OCI-LY3 (cell line): ENCODE results near the gene WNT6.

Experiments used
- CTCF ChIP-seq: fragments of 200-600, 300-600 bp; sonication (generic); IDR thresholded peaks from 2 replicates; pipeline ENCODE4 v1.5.1; 2014; ENCODE audit warnings: antibody characterized with exemption, low read length, low read depth
- EZH2phosphoT487 ChIP-seq: fragments of 200-600 bp; shearing (Covaris generic); IDR thresholded peaks from 2 replicates; pipeline ENCODE4 v1.6.1; 2018; ENCODE audit warnings: antibody characterized with exemption, mixed run types, low read depth

DNA sequence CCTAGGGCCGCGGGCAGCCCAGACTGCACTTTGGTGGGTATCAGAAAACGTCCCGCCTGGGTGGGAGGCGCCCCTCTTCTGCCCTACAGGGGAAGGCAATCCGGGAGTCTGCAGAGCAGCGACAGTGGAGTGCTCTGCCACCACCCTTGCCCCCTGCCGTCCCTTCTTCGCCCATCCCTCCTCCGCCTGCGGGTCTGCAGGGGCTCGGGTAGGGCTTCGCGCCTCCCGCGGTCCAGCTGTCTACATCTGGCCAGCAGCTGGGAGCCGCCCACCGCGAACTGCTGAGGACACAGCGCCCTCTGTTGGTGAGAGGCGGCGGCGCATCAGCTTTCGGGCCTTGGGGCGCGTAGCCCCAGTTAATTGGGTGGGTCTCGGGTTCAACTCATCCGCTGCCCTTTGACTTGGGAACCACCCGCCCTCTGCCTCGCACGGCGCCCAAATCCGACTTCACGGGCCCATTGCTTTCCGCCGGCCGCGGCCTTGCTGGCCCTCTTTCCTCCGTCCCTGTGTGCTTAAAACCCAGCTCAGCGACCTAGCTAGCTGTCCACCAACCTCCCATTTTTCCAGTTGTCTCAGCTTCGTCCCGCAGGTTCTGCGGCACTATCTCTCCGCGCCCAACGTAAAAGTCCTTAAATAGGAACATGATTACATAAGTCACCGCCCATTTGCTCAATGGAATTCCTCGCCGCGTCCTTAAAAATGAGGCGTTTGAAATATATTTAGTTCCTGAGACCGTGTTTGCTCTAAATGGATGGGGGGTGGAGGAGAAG is 38.7 kb downstream of the WNT6 start:
- TF ChIP-seq CTCF = peak; percentile 75
- no peak for TF ChIP-seq EZH2phosphoT487
